ENCODE measurements around the gene PDE4D. TPM values are rescaled to one million over a fixed set of nuclear protein-coding genes. Genes with fewer than 3 reads are reported as not detected.

The PDE4D gene
- total and polyA plus RNA-seq, 2 of the 4 experiments (the other 2 are of a cell fraction): 1.4 to 7.9 TPM

DNA sequence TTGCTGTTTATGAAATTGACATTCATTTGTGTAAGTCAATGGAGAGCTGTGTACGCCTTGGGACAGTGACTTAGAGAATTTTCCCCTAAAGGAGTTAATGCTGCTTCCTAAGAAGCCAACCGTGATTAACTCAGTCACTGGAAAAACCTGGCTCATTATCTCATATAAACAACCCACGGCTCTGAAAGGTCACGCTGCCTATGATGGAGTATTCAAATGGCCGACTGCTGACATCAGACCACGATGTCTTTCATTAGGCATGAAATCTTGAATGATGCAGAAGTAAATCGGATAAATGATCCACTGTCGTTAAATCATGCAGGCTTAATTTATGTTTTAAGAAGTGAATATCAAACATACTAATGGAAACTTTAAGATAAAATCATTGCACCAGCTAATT, 706.9 kb downstream of the PDE4D start:
- Histone ChIP-seq H3K56ac (ENCODE audit: extremely low read depth, insufficient read depth, low read length) (no peak overlapping the region), H3K27me3 (ENCODE audit: control insufficient read depth, insufficient read depth, low read length) (peaks cover 4% of the 10 kb centered on the region; the same call in 1 of the 2 replicates), H3K4me2 (ENCODE audit: low read depth, low read length) (0 out of 2 replicates have a peak overlapping the region, but pooled peaks have one; percentile 53), H4K8ac (ENCODE audit: low read depth in 2 of 2, low read length in 2 of 2) (no peak overlapping the region), H3K14ac (replicated peaks; ENCODE audit: low read depth, low read length) (no peak overlapping the region), H4K20me1 (ENCODE audit: insufficient read depth, low read length) (no peaks in the 10 kb centered on the region), H3K18ac (ENCODE audit: low read depth, low read length) (no peak overlapping the region), H3K9me1 (ENCODE audit: insufficient read depth, low read length) (no peaks in the 10 kb centered on the region), H3K4ac (ENCODE audit: low read depth, low read length) (no peak overlapping the region), H4K5ac (ENCODE audit: low read depth, low read length) (no peak overlapping the region), H2AFZ (replicated peaks; ENCODE audit: low read length, poor library complexity) (no peak overlapping the region), H2AK9ac (replicated peaks; ENCODE audit: low read depth, low read length, poor library complexity) (no peak overlapping the region), H3K4me3 (ENCODE audit: insufficient read depth, low read depth, low read length) (no peak overlapping the region), H2BK120ac (ENCODE audit: low read depth, low read length) (no peak overlapping the region), H2BK5ac (ENCODE audit: low read depth, low read length, poor library complexity, severe bottlenecking) (no peak overlapping the region), H2BK15ac (ENCODE audit: low read depth, low read length) (no peak overlapping the region), H3K36me3 (ENCODE audit: control insufficient read depth, insufficient read depth, low read length) (no peaks in the 10 kb centered on the region), H2AK5ac (ENCODE audit: low read depth, low read length) (no peak overlapping the region), H3K79me1 (ENCODE audit: low read depth in 1 of 2, low read length in 2 of 2) (no peaks in the 10 kb centered on the region), H3K9ac (ENCODE audit: low read depth, low read length) (no peak overlapping the region), H3K27ac (ENCODE audit: insufficient read depth, low read length) (no peak overlapping the region), H3K9me3 (ENCODE audit: control insufficient read depth, insufficient read depth, low read length) (no peaks in the 10 kb centered on the region), H2BK20ac (ENCODE audit: low read depth, low read length) (no peak overlapping the region), H3K23ac (ENCODE audit: low read depth, low read length) (no peak overlapping the region), H3K4me1 (ENCODE audit: control insufficient read depth, insufficient read depth, low read length) (no peaks in the 10 kb centered on the region), H4K91ac (ENCODE audit: insufficient read depth, low read depth, low read length) (no peak overlapping the region)
- in situ Hi-C loops (cut with MboI; ENCODE audit: low sequenced_read_pairs): loop anchor here (10.0 kb wide), 1 partner anchor 488 kb away; no protein-coding TSS in a partner anchor
- ChIA-PET CTCF (interaction anchor here (0.5 kb wide), 1 partner anchor 283 kb away, joined by 4 read pairs; no protein-coding TSS in a partner anchor), POLR2A (ENCODE audit: unreplicated experiment) (no interaction called here)
- dilution Hi-C loops (cut with HindIII; ENCODE audit: low sequenced_read_pairs, unreplicated experiment): loop anchor here (25.0 kb wide), 1 partner anchor 176 kb away; no protein-coding TSS in a partner anchor
- intact Hi-C loops (cut with micrococcal nuclease): loop anchor here (5.0 kb wide), 5 partner anchors 149 to 536 kb away; no protein-coding TSS in a partner anchor
- DNase-seq (peak; percentile 54), ATAC-seq (ENCODE audit: low read depth) (no peak)
- TF ChIP-seq, protein P1, sequence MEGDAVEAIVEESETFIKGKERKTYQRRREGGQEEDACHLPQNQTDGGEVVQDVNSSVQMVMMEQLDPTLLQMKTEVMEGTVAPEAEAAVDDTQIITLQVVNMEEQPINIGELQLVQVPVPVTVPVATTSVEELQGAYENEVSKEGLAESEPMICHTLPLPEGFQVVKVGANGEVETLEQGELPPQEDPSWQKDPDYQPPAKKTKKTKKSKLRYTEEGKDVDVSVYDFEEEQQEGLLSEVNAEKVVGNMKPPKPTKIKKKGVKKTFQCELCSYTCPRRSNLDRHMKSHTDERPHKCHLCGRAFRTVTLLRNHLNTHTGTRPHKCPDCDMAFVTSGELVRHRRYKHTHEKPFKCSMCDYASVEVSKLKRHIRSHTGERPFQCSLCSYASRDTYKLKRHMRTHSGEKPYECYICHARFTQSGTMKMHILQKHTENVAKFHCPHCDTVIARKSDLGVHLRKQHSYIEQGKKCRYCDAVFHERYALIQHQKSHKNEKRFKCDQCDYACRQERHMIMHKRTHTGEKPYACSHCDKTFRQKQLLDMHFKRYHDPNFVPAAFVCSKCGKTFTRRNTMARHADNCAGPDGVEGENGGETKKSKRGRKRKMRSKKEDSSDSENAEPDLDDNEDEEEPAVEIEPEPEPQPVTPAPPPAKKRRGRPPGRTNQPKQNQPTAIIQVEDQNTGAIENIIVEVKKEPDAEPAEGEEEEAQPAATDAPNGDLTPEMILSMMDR (conservative IDR thresholded peaks at IDR 0.05; ENCODE audit: low read depth, low read length): no peak
- TF ChIP-seq POLR2A (IDR thresholded peaks at IDR 0.05; ENCODE audit: low read depth, low read length) (no peak), CEBPB (IDR thresholded peaks at IDR 0.05; ENCODE audit: low read depth, low read length) (no peak), BHLHE40 (IDR thresholded peaks at IDR 0.05; ENCODE audit: low read depth, low read length) (no peak), NFE2L2 (IDR thresholded peaks at IDR 0.05; ENCODE audit: low read depth, low read length) (no peak), FOS (IDR thresholded peaks at IDR 0.05; ENCODE audit: low read depth, low read length) (no peak), RAD21 (IDR thresholded peaks at IDR 0.05; ENCODE audit: low read length) (no peak)
- TF ChIP-seq, protein P2, sequence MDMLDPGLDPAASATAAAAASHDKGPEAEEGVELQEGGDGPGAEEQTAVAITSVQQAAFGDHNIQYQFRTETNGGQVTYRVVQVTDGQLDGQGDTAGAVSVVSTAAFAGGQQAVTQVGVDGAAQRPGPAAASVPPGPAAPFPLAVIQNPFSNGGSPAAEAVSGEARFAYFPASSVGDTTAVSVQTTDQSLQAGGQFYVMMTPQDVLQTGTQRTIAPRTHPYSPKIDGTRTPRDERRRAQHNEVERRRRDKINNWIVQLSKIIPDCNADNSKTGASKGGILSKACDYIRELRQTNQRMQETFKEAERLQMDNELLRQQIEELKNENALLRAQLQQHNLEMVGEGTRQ (IDR thresholded peaks at IDR 0.05; ENCODE audit: low read depth, low read length): no peak
- BruUV-seq (replicated peaks): no TSS peak
- WGBS, 2 experiments (ENCODE audit: extremely low coverage in 2 of 2, insufficient read length in 1 of 2): no CpG with 5 or more reads among the region's 8 CpGs

All from IMR-90 (cell line).